ENCODE results near the gene ZNF333. TPM values are rescaled to one million over a fixed set of nuclear protein-coding genes. Genes with fewer than 3 reads are reported as not detected.

The ZNF333 gene
- polyA plus RNA-seq, 1 experiment = 11.8 TPM

DNA sequence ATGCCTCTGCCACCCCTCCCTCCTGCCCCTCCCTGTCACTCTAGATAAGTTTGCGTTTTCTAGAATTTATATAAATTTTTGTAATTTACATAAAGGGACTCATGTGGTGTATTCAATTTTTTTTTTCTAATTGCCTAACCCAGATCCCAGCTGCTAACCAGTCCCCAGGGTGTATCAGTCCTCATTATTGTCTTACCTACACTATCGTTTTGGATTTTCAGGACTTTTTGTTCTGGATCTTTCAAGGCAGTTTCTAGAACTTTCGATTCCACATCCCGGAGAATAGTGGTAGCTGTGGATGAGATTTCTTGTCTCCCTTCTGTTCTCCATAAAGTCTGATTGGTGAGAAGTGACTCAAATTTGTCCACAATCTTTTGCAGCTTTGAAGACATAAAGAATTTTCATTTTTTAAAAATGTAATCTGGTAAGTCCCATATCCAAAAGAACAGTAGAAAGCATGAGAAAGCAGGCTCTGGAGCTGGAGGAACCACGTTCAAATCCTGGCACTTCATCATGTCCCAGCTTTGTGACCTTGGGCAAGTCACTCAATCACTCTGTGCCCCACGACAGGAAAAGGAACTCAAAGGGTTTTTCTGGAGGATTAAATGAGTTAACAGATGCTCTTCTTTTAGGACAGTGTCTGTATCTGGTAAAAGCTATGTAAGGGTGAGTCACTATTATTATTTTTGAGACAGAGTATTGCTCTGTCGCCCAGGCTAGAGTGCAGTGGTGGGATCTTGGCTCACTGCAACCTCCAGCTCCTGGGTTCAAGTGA, 34.9 kb upstream of the ZNF333 start:
- H3K27me3 ChIP-seq (ENCODE audit: control insufficient read depth, insufficient read depth, low read length) = no peaks in the 10 kb centered on the region
- no peaks in the 10 kb centered on the region for H3K9me3 ChIP-seq (ENCODE audit: control insufficient read depth, insufficient read depth, low read length)
- POLR2A ChIA-PET = interaction anchor here (0.7 kb wide), 1 partner anchor 677 kb away, joined by 3 read pairs; no protein-coding TSS in a partner anchor
- no peak overlapping the region for H3K4me3 ChIP-seq (ENCODE audit: low read depth, low read length)
- CTCF ChIA-PET = interaction anchor here (0.6 kb wide), 1 partner anchor 504 kb away, joined by 3 read pairs; no protein-coding TSS in a partner anchor
- DNase-seq (ENCODE audit: low read depth, low spot score) = no peak
- no peak overlapping the region for H3K27ac ChIP-seq (ENCODE audit: low read depth, low read length)
- TF ChIP-seq, protein P1, sequence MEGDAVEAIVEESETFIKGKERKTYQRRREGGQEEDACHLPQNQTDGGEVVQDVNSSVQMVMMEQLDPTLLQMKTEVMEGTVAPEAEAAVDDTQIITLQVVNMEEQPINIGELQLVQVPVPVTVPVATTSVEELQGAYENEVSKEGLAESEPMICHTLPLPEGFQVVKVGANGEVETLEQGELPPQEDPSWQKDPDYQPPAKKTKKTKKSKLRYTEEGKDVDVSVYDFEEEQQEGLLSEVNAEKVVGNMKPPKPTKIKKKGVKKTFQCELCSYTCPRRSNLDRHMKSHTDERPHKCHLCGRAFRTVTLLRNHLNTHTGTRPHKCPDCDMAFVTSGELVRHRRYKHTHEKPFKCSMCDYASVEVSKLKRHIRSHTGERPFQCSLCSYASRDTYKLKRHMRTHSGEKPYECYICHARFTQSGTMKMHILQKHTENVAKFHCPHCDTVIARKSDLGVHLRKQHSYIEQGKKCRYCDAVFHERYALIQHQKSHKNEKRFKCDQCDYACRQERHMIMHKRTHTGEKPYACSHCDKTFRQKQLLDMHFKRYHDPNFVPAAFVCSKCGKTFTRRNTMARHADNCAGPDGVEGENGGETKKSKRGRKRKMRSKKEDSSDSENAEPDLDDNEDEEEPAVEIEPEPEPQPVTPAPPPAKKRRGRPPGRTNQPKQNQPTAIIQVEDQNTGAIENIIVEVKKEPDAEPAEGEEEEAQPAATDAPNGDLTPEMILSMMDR (IDR thresholded peaks at IDR 0.05; ENCODE audit: low read depth, low read length) = no peak

DNA sequence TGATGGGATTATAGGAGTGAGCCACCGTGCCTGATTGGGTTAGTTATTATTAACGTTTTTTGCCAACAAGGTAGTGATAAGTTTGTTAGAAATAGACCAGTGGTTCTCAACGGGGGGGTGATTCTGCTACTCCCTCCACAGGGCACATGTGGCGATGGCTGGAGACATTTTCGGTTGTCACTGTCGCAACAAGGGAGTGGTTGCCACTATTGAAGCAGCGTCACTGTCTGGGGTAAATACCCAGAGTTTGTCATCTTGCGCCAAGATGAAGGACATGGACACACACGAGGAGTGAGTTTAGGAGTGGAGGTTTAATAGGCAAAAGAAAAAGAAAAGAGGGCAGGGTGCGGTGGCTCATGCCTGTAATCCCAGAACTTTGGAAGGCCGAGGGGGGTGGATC, 34.1 kb upstream of the ZNF333 start:
- ChIA-PET CTCF (interaction anchor here (0.6 kb wide), 1 partner anchor 504 kb away, joined by 3 read pairs; no protein-coding TSS in a partner anchor), POLR2A (interaction anchor here (0.7 kb wide), 1 partner anchor 678 kb away, joined by 3 read pairs; no protein-coding TSS in a partner anchor)
- Histone ChIP-seq H3K27ac (ENCODE audit: low read depth, low read length) (no peak overlapping the region), H3K4me3 (ENCODE audit: low read depth, low read length) (no peak overlapping the region), H3K27me3 (ENCODE audit: control insufficient read depth, insufficient read depth, low read length) (no peaks in the 10 kb centered on the region), H3K9me3 (ENCODE audit: control insufficient read depth, insufficient read depth, low read length) (no peaks in the 10 kb centered on the region)
- DNase-seq (ENCODE audit: low read depth, low spot score) = no peak
- TF ChIP-seq, protein P1 (IDR thresholded peaks at IDR 0.05; ENCODE audit: low read depth, low read length) = no peak

DNA sequence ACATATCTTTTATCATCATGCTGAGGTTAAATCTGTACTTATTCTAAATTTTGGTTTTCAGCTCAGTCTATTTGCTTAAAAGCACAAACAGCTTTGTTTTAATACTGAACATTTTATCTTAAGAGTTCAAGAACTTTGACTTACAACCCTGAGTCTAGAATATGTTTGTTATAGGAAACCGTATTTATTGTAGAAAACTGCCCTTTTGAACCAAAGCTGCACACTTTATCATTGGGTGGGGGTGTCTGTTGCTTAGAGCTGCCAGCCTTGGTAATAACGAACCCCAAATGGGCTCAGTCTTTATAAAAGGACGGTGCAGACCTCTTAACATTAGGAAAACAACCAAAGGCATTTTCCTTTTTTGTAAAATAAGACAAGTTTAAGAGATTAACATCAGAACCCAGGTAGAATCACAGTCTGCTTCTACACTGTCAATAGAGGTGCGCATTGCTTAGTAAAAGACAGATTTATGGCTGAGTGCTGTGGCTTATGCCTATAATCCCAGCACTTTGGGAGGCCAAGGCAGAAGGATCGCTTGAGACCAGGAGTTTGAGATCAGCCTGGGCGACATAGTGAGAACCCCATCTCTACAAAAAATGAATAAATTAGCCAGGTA, 29.9 kb upstream of the ZNF333 start:
- Histone ChIP-seq H3K9me3 (ENCODE audit: control insufficient read depth, insufficient read depth, low read length) (no peaks in the 10 kb centered on the region), H3K27ac (ENCODE audit: low read depth, low read length) (no peak overlapping the region), H3K27me3 (ENCODE audit: control insufficient read depth, insufficient read depth, low read length) (no peaks in the 10 kb centered on the region), H3K4me3 (ENCODE audit: low read depth, low read length) (no peak overlapping the region)
- DNase-seq (ENCODE audit: low read depth, low spot score) = no peak
- CTCF ChIA-PET = interaction anchor here (0.5 kb wide), 1 partner anchor 16 kb away, joined by 8 read pairs; no protein-coding TSS in a partner anchor
- POLR2A ChIA-PET = no interaction called here
- TF ChIP-seq, protein P1 (IDR thresholded peaks at IDR 0.05; ENCODE audit: low read depth, low read length) = no peak

DNA sequence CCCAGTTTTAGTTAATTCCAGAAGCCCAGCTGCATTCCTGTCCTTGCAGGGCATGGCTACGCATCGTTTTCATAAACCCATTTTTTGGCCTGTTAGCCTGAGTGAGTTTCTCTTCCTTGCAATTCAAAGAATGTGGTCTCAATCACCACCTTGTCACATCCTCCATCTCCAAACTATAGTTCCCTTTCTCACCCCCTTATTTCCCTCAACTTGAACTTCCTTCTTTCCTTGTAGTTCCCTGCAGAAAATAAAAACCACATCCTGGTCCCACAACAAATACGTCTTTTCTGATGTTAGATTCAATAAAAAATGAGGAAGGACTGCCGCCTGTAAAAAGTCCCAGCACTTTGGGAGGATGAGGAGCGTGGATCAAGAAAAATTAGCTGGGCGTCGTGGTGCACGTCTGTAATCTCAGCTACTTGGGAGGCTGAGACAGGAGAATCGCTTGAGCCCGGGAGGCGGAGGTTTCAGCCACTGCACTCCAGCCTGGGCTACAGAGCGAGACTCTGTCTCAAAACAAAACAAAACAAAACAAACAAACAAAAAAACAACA, 28.4 kb upstream of the ZNF333 start:
- TF ChIP-seq, protein P1 (IDR thresholded peaks at IDR 0.05; ENCODE audit: low read depth, low read length) = no peak
- H3K27ac ChIP-seq (ENCODE audit: low read depth, low read length) = no peak overlapping the region
- no peak overlapping the region for H3K4me3 ChIP-seq (ENCODE audit: low read depth, low read length)
- ChIA-PET POLR2A (no interaction called here), CTCF (no interaction called here)
- no peak for DNase-seq (ENCODE audit: low read depth, low spot score)
- H3K9me3 ChIP-seq (ENCODE audit: control insufficient read depth, insufficient read depth, low read length) = no peaks in the 10 kb centered on the region
- H3K27me3 ChIP-seq (ENCODE audit: control insufficient read depth, insufficient read depth, low read length) = no peaks in the 10 kb centered on the region

DNA sequence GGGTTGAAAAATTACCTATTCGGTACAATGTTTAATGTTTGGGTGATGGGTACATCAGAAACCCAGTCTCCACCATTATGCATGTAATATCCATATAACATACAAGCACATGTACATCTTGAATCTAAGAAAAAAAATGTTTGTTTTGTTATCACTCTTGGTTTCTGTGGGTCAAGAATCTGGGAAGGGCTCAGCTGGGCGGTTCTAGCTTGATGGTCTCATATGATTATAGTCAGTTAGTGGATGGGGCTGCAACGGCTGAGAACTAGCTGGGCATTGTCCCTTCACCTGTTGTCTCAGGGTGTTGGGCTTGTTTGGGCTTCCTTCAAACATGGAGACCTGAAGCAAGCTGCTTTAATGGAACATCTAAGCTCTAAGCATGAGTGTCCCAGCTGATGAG, 19.9 kb upstream of the ZNF333 start:
- POLR2A ChIA-PET = no interaction called here
- Histone ChIP-seq H3K27ac (ENCODE audit: low read depth, low read length) (no peak overlapping the region), H3K4me3 (ENCODE audit: low read depth, low read length) (no peak overlapping the region), H3K9me3 (ENCODE audit: control insufficient read depth, insufficient read depth, low read length) (no peaks in the 10 kb centered on the region), H3K27me3 (ENCODE audit: control insufficient read depth, insufficient read depth, low read length) (no peaks in the 10 kb centered on the region)
- DNase-seq (ENCODE audit: low read depth, low spot score) = no peak
- CTCF ChIA-PET = no interaction called here
- TF ChIP-seq, protein P1 (IDR thresholded peaks at IDR 0.05; ENCODE audit: low read depth, low read length) = no peak
